HEK293T (cell line): Measurements from ENCODE around the gene USP36.

ENCODE experiments used
- CTCF ChIA-PET: fragments of 350-600 bp; formaldehyde crosslinking; extraction: SDS; loops from one replicate; lab custom pipeline; 2021; ENCODE audit warnings: antibody characterized with exemption, inconsistent platforms; lab: Yijun Ruan, JAX
- POLR2A ChIA-PET: fragments of 350-600 bp; formaldehyde crosslinking; extraction: SDS; loops from one replicate; lab custom pipeline; 2020; ENCODE audit warnings: antibody characterized with exemption, inconsistent platforms; lab: Yijun Ruan, JAX
- DNase-seq: peaks from one replicate; pipeline ENCODE4 v3.0.0; 2012; ENCODE audit warnings: mixed read lengths; ENCODE audit errors: extremely low spot score
- ARNT ChIP-seq: fragments of 450-650 bp; IDR thresholded peaks from 2 replicates; pipeline ENCODE4 v1.6.1; 2017; ENCODE audit warnings: mild to moderate bottlenecking
- BHLHE40 ChIP-seq: fragments of 450-650 bp; IDR thresholded peaks from 2 replicates; pipeline ENCODE4 v1.6.1; 2016; ENCODE audit warnings: mild to moderate bottlenecking, moderate library complexity, borderline replicate concordance
- CTBP1 ChIP-seq: fragments of 450-650 bp; IDR thresholded peaks from 2 replicates; pipeline ENCODE4 v1.6.1; 2016; ENCODE audit warnings: borderline replicate concordance
- ELF4 ChIP-seq: fragments of 450-650 bp; IDR thresholded peaks from 2 replicates; pipeline ENCODE4 v1.6.1; 2017; ENCODE audit warnings: antibody characterized with exemption
- FOXA1 ChIP-seq: fragments of 450-650 bp; IDR thresholded peaks from 2 replicates; pipeline ENCODE4 v1.6.1; 2016; ENCODE audit warnings: mild to moderate bottlenecking
- FOXK2 ChIP-seq: fragments of 450-650 bp; IDR thresholded peaks from 2 replicates; pipeline ENCODE4 v1.6.1; 2016; ENCODE audit warnings: mild to moderate bottlenecking
- FOXM1 ChIP-seq: fragments of 450-650 bp; IDR thresholded peaks from 2 replicates; pipeline ENCODE4 v1.6.1; 2017; ENCODE audit warnings: mild to moderate bottlenecking, borderline replicate concordance
- HDGF ChIP-seq: fragments of 450-650 bp; IDR thresholded peaks from 2 replicates; pipeline ENCODE4 v1.6.1; 2017; ENCODE audit warnings: antibody characterized with exemption, borderline replicate concordance
- L3MBTL2 ChIP-seq: fragments of 450-650 bp; conservative IDR thresholded peaks from 2 replicates; pipeline ENCODE4 v1.6.1; 2016; ENCODE audit warnings: mild to moderate bottlenecking
- LEF1 ChIP-seq: fragments of 450-650 bp; IDR thresholded peaks from 2 replicates; pipeline ENCODE4 v1.6.1; 2017; ENCODE audit warnings: mild to moderate bottlenecking, borderline replicate concordance
- NFRKB ChIP-seq: fragments of 450-650 bp; IDR thresholded peaks from 2 replicates; pipeline ENCODE4 v1.6.1; 2016; ENCODE audit warnings: mild to moderate bottlenecking, moderate library complexity
- PKNOX1 ChIP-seq: fragments of 450-650 bp; IDR thresholded peaks from 2 replicates; pipeline ENCODE4 v1.6.1; 2016
- SP1 ChIP-seq: fragments of 450-650 bp; IDR thresholded peaks from 2 replicates; pipeline ENCODE4 v1.6.1; 2017
- SUZ12 ChIP-seq: fragments of 450-650 bp; IDR thresholded peaks from 2 replicates; pipeline ENCODE4 v1.6.1; 2016; ENCODE audit warnings: mild to moderate bottlenecking
- TARDBP ChIP-seq: fragments of 450-650 bp; IDR thresholded peaks from 2 replicates; pipeline ENCODE4 v1.6.1; 2016
- ZNF384 ChIP-seq: fragments of 450-650 bp; IDR thresholded peaks from 2 replicates; pipeline ENCODE4 v1.6.1; 2016

USP36 gene

GRCh38 chr17:78826421-78826820, 14.2 kb downstream of the USP36 start:
- TF ChIP-seq CTBP1: no peak
- TF ChIP-seq NFRKB: no peak
- no peak for TF ChIP-seq FOXA1
- no peak for TF ChIP-seq BHLHE40
- TF ChIP-seq PKNOX1: no peak
- no peak for TF ChIP-seq HDGF
- TF ChIP-seq ZNF384: no peak
- TF ChIP-seq L3MBTL2: no peak
- no peak for TF ChIP-seq TARDBP
- no peak for TF ChIP-seq SUZ12
- no peak for TF ChIP-seq ARNT
- POLR2A ChIA-PET: no interaction called here
- DNase-seq: no peak
- CTCF ChIA-PET: no interaction called here

DNA sequence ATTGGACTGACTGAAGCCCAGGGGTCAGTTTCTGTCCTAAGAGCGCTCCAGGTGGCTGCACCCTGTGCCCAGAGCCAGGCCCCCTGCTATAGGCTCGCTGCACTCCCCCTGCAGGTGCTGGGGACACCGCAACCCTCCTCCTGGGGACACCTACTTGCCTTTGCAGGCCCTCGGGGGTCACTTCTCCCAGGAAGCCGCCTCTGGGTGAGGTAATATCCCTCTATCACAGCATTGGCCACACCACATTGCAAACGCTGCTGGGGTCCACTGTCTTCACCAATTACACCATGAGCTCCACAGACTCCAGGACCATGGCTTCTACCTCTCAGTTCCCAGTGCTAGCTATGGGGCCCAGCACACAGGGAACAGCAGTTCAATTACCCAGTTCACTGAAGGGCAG, 14.9 kb downstream of the USP36 start:
- CTCF ChIA-PET: no interaction called here
- POLR2A ChIA-PET: no interaction called here
- TF ChIP-seq SUZ12 (no peak), LEF1 (no peak), HDGF (no peak), BHLHE40 (no peak), SP1 (no peak)

GRCh38 chr17:78824240-78824639, 16.4 kb downstream of the USP36 start:
- ChIA-PET CTCF (no interaction called here), POLR2A (no interaction called here)
- no peak for DNase-seq
- TF ChIP-seq ZNF384 (no peak), CTBP1 (no peak), ARNT (no peak), FOXK2 (no peak), LEF1 (no peak), FOXA1 (no peak), BHLHE40 (no peak), ELF4 (no peak), FOXM1 (no peak), HDGF (no peak), PKNOX1 (no peak), TARDBP (no peak), SUZ12 (no peak)

More for the DNA sequence above, 14.9 kb downstream of the USP36 start:
- no peak for DNase-seq

- TF ChIP-seq BHLHE40 (no peak), HDGF (no peak)
- ChIA-PET POLR2A (interaction anchor here (1.4 kb wide), 1 partner anchor 18 kb away, joined by 3 read pairs; no protein-coding TSS in a partner anchor), CTCF (interaction anchor here (0.9 kb wide), 1 partner anchor 30 kb away, joined by 3 read pairs; no protein-coding TSS in a partner anchor)
- no peak for DNase-seq
Measured at GRCh38 chr17:78823282-78824046, 17.1 kb downstream of the USP36 start.

DNA sequence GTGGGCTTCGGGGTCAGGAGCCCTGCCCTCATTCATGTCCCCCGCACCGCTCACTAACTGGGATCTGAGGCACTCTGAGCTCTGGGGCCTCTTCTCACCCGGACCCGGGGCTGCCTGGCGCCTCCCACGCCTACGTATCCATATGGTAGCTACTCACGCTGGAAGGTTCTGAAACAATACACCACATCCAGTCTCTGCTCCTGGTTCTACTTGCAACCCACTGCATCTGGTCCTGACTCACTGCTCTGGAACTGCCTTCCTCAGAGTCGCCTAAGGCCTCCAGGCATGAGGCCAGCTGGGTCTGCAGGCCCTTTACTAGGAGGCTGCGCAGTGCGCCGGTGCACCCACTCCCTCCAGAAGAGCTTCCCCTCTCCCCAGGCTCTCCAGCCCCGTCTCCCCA, 18.1 kb downstream of the USP36 start:
- no peak for DNase-seq
- ChIA-PET CTCF (interaction anchor here (0.5 to 0.9 kb wide), 2 partner anchors 31 to 355 kb away, joined by 3 read pairs; no protein-coding TSS in a partner anchor), POLR2A (interaction anchor here (1.4 kb wide), 1 partner anchor 19 kb away, joined by 3 read pairs; no protein-coding TSS in a partner anchor)
- no peak for TF ChIP-seq FOXM1
- no peak for TF ChIP-seq SP1
- TF ChIP-seq ARNT: no peak
- TF ChIP-seq BHLHE40: no peak
- TF ChIP-seq PKNOX1: no peak
- TF ChIP-seq ELF4: no peak
- TF ChIP-seq LEF1: no peak
- TF ChIP-seq ZNF384: no peak
- TF ChIP-seq TARDBP: no peak
- TF ChIP-seq CTBP1: no peak
- no peak for TF ChIP-seq FOXA1
- TF ChIP-seq L3MBTL2: no peak
- TF ChIP-seq HDGF: no peak
- no peak for TF ChIP-seq SUZ12
- no peak for TF ChIP-seq NFRKB
- TF ChIP-seq FOXK2: no peak

- no peak for TF ChIP-seq SP1
- TF ChIP-seq L3MBTL2: no peak
- TF ChIP-seq NFRKB: no peak
- TF ChIP-seq TARDBP: no peak
- TF ChIP-seq FOXM1: no peak
- no peak for DNase-seq
- CTCF ChIA-PET: interaction anchor here (0.5 kb wide), 1 partner anchor 354 kb away, joined by 3 read pairs; no protein-coding TSS in a partner anchor
- POLR2A ChIA-PET: no interaction called here
Measured at GRCh38 chr17:78821961-78822360, 18.7 kb downstream of the USP36 start.
